Placental epithelial cell (primary cell): ENCODE results near the gene DTWD2. TPM values are rescaled to one million over a fixed set of nuclear protein-coding genes. Genes with fewer than 3 reads are reported as not detected.

Experiments
- small RNA-seq: library from RNA; depleted of rRNA; stranded (forward); fragments of <200 nt; gene quantifications from one replicate; pipeline ENCODE3, GENCODE V24; 2012
- total RNA-seq: library from RNA; depleted of rRNA; stranded (reverse); fragments of >200 nt; gene quantifications from 2 replicates; pipeline ENCODE4 v1.2.3, GENCODE V29; 2012

DTWD2 gene, protein sequence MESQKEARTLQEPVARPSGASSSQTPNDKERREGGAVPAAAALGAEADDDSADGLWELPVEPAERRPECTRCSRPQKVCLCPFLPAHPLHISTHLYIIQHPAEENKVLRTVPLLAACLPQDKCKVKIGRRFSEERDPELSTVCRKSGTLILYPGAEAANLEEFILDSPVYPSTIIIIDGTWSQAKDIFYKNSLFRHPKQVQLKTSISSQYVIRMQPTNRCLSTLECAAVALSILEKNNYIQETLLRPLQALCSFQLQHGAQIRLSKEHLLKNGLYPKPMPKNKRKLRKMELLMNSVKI
- 2.7 and 5.0 TPM in 2 replicates for total RNA-seq

DNA sequence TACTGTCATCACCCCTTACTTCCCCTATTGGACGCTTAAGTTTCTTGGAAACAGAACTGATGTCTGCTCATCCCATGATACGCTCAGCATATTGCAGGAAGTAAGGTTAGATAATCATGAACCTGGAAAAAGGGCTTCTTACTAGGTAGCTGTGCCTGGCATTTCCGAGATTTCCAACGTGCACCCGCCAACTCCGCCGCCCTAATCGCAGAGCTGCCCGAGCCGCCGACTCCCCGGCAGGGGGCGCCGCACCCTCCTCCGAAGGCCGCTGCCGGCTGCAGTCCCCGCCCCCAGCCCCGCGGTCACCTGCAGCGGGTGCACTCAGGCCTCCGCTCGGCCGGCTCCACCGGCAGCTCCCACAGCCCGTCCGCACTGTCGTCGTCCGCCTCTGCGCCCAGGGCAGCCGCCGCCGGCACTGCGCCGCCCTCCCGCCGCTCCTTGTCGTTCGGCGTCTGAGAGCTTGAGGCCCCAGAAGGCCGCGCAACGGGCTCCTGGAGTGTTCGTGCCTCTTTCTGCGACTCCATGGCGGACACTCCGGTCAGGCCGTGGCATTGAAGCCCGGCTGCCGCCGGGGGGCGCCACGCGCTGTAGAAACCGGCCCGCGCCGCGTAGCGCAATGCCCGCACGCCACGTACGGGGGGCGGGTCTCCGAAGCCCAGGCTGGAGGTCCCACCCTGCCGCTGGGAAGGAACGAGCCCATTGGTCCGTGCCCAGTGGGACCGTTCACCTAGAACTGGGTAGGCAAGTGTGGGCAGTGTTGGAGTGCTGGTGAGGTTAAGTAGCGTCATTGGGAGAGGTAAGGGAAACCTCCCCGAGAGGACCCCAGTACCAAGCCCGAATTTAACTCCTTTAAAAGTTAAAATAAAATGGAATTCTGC, at the start of gene DTWD2:
Gene DTWD2 (minus strand): TSS at position 560 of the 878 bp plus-strand sequence. CDS start 36 bp downstream, at position 524.

Small RNA genes within 50 kb of the gene (small RNA-seq; reads per million reads assigned to genes)
- not detected for gene RNU6-373P

Other genes with a start within 250 kb of the DTWD2 start
- gene DMXL1, start 82.5 kb upstream of the DTWD2 start, total RNA-seq = 29.9 and 31.8 TPM in 2 replicates